ENCODE measurements around the gene C10orf67. TPM values are rescaled to one million over a fixed set of nuclear protein-coding genes. Genes with fewer than 3 reads are reported as not detected.

The C10orf67 gene
- total and polyA plus RNA-seq, 2 donors (not counting 1 experiment from before 2014, with no cell fraction given), result not detected

DNA sequence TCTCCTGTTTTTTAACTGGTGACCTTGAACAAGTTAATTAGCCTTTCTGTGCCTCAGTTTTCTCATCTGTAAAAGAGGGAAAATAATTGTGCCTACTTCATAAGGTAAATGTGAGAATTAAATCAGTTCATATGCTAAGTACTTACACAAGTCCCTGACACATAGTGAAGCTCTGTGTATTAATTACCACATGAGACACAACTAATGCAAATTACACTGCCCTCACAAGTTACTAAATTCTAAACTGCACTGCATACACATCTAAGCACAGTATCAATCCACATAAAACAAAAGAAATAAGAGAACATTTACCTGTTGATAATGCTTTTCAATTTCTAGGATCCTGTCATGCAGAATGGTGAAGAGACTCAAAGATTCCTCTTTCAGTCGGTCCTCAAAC is 22.5 kb downstream of the C10orf67 start:
- Mint-ChIP-seq H3K4me3 (no peak overlapping the region), H3K9me3 (ENCODE audit: insufficient read depth) (no peaks in the 10 kb centered on the region), H3K4me1 (peaks cover 2% of the 10 kb centered on the region), H3K27me3 (peaks cover 20% of the 10 kb centered on the region), H3K27ac (no peak overlapping the region)
- no peak overlapping the region for H3K9ac ChIP-seq (ENCODE audit: low read length)
- H3K4me2 ChIP-seq (replicated peaks; ENCODE audit: low read depth, low read length, poor library complexity, severe bottlenecking), result no peak overlapping the region
- H4K20me1 ChIP-seq (ENCODE audit: control insufficient read depth, insufficient read depth, low read length, poor library complexity, severe bottlenecking), result no peaks in the 10 kb centered on the region
- intact Hi-C loops (cut with micrococcal nuclease), result no loop called here
- no peak overlapping the region for H3K4me3 ChIP-seq (ENCODE audit: control extremely low read depth in 1 of 5, extremely low read depth in 1 of 5, insufficient read depth in 1 of 5, low read depth in 2 of 5, low read length in 4 of 5)
- H3K36me3 ChIP-seq (replicated peaks in 1 of 2; ENCODE audit: control extremely low read depth in 1 of 2, control insufficient read depth in 1 of 2, extremely low read depth in 1 of 2, insufficient read depth in 2 of 2, low read length in 1 of 2), result no peaks in the 10 kb centered on the region
- CTCF ChIA-PET, result interaction anchor here (12.2 kb wide), 1 partner anchor 202 kb away, joined by 450 read pairs; no protein-coding TSS in a partner anchor
- DNase-seq (no peak), ATAC-seq (ENCODE audit: low read depth) (no peak)
- peaks cover 0 to 4% (median 0%) of the 10 kb centered on the region in 3 donors for H3K9me3 ChIP-seq (ENCODE audit: control extremely low read depth in 1 of 3, control insufficient read depth in 2 of 3, insufficient read depth in 1 of 3, low read length in 2 of 3)
- H3K4me1 ChIP-seq (ENCODE audit: control insufficient read depth in 2 of 2, insufficient read depth in 2 of 2, low read length in 2 of 2), result peaks cover 0 to 3% of the 10 kb centered on the region in 2 donors
- H3K27ac ChIP-seq (ENCODE audit: low read length in 2 of 2), result no peak overlapping the region
- POLR2A ChIA-PET, result no interaction called here
- TF ChIP-seq, protein P1, sequence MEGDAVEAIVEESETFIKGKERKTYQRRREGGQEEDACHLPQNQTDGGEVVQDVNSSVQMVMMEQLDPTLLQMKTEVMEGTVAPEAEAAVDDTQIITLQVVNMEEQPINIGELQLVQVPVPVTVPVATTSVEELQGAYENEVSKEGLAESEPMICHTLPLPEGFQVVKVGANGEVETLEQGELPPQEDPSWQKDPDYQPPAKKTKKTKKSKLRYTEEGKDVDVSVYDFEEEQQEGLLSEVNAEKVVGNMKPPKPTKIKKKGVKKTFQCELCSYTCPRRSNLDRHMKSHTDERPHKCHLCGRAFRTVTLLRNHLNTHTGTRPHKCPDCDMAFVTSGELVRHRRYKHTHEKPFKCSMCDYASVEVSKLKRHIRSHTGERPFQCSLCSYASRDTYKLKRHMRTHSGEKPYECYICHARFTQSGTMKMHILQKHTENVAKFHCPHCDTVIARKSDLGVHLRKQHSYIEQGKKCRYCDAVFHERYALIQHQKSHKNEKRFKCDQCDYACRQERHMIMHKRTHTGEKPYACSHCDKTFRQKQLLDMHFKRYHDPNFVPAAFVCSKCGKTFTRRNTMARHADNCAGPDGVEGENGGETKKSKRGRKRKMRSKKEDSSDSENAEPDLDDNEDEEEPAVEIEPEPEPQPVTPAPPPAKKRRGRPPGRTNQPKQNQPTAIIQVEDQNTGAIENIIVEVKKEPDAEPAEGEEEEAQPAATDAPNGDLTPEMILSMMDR (IDR thresholded peaks at IDR 0.05), result no peak
- no peak for TF ChIP-seq EZH2 (IDR thresholded peaks at IDR 0.05; ENCODE audit: borderline replicate concordance, insufficient read depth, low read depth, low read length, poor library complexity, severe bottlenecking)
- no peak overlapping the region for H2AFZ ChIP-seq (ENCODE audit: insufficient read depth, low read depth, low read length, poor library complexity, severe bottlenecking)
- H3K27me3 ChIP-seq (replicated peaks in 1 of 4; ENCODE audit: control extremely low read depth in 1 of 4, control insufficient read depth in 3 of 4, insufficient read depth in 4 of 4, low read length in 3 of 4), result peaks cover 0 to 6% (median 2%) of the 10 kb centered on the region in 4 experiments
- H3K79me2 ChIP-seq (ENCODE audit: control insufficient read depth, insufficient read depth, low read length), result no peaks in the 10 kb centered on the region
- WGBS (ENCODE audit: insufficient coverage), result no CpG with 5 or more reads among the region's 1 CpG

DNA sequence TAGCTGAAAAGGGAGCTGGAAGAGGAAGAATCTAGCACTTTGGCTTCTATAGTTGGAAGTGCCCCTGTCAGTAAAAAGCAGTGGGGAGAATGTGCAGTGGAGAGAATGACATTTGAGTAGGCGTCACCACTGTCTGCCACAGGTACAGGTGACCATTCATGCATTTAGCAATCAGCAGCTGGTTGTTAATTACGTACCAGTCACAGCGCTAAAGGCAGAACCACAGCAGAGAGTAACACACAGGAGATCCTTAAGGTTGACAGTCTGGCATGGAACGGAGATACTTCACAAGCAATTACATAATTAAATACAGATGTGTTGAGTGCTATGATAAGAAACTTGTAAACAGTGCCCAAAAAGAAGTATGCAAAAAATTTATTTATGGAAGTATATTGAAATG is 24.8 kb downstream of the C10orf67 start:
- H2AFZ ChIP-seq (ENCODE audit: insufficient read depth, low read depth, low read length, poor library complexity, severe bottlenecking), result no peak overlapping the region
- 44% methylated on average over 1 of the region's 4 CpGs for WGBS (ENCODE audit: insufficient coverage)
- H3K36me3 ChIP-seq (replicated peaks in 1 of 2; ENCODE audit: control extremely low read depth in 1 of 2, control insufficient read depth in 1 of 2, extremely low read depth in 1 of 2, insufficient read depth in 2 of 2, low read length in 1 of 2), result no peaks in the 10 kb centered on the region
- no peaks in the 10 kb centered on the region for H3K9me3 Mint-ChIP-seq (ENCODE audit: insufficient read depth)
- H3K4me3 ChIP-seq (ENCODE audit: control extremely low read depth in 1 of 5, extremely low read depth in 1 of 5, insufficient read depth in 1 of 5, low read depth in 2 of 5, low read length in 4 of 5), result no peak overlapping the region
- H3K4me3 Mint-ChIP-seq, result no peak overlapping the region
- no peaks in the 10 kb centered on the region for H3K4me1 Mint-ChIP-seq
- H3K27me3 ChIP-seq (replicated peaks in 1 of 4; ENCODE audit: control extremely low read depth in 1 of 4, control insufficient read depth in 3 of 4, insufficient read depth in 4 of 4, low read length in 3 of 4), result peaks cover 0 to 3% (median 0%) of the 10 kb centered on the region in 4 experiments
- DNase-seq, result no peak
- intact Hi-C loops (cut with micrococcal nuclease), result no loop called here
- no peaks in the 10 kb centered on the region for H3K79me2 ChIP-seq (ENCODE audit: control insufficient read depth, insufficient read depth, low read length)
- peaks cover 0 to 18% (median 5%) of the 10 kb centered on the region in 3 donors for H3K9me3 ChIP-seq (ENCODE audit: control extremely low read depth in 1 of 3, control insufficient read depth in 2 of 3, insufficient read depth in 1 of 3, low read length in 2 of 3)
- H3K9ac ChIP-seq (ENCODE audit: low read length), result no peak overlapping the region
- POLR2A ChIA-PET, result no interaction called here
- peaks cover 14% of the 10 kb centered on the region for H3K27me3 Mint-ChIP-seq
- H4K20me1 ChIP-seq (ENCODE audit: control insufficient read depth, insufficient read depth, low read length, poor library complexity, severe bottlenecking), result no peaks in the 10 kb centered on the region
- no peak overlapping the region for H3K4me2 ChIP-seq (replicated peaks; ENCODE audit: low read depth, low read length, poor library complexity, severe bottlenecking)
- CTCF ChIA-PET, result interaction anchor here (12.2 kb wide), 1 partner anchor 205 kb away, joined by 450 read pairs; no protein-coding TSS in a partner anchor
- ATAC-seq (ENCODE audit: low read depth), result no peak
- no peak overlapping the region for H3K27ac Mint-ChIP-seq
- no peak for TF ChIP-seq EZH2 (IDR thresholded peaks at IDR 0.05; ENCODE audit: borderline replicate concordance, insufficient read depth, low read depth, low read length, poor library complexity, severe bottlenecking)
- TF ChIP-seq, protein P1 (IDR thresholded peaks at IDR 0.05), result no peak
- H3K27ac ChIP-seq (ENCODE audit: low read length in 2 of 2), result no peak overlapping the region
- peaks cover 0 to 1% of the 10 kb centered on the region in 2 donors for H3K4me1 ChIP-seq (ENCODE audit: control insufficient read depth in 2 of 2, insufficient read depth in 2 of 2, low read length in 2 of 2)
